Measurements from ENCODE around the gene CALN1.

The CALN1 gene

DNA sequence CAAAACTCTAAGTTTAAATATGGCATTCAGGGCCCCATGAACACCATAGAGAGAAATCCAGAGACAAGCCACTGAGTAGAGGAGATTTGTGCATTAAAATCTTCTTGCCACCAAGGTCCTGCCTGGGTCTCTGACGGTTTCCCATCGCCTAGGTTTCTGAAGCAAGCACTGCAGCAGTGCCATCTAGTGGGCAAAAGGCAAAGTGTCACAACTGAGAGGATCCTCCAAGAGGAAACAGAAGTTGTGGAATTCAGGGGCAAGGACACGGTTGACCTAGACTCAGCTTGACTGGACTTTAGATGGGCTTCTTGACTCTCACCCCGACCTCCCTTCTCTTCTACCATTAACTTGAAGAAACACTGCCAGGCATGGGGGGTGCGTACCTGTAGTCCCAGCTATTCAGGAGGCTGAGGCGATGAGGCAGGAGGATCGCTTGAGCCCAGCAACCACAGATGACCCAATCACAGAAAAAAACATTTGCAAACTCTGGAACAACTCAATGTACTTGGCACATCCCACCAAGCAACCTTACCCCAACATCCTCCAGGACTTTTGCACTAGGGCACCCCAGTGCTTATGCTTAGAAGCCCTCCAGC, 676.1 kb downstream of the CALN1 start:
- TF ChIP-seq, protein P1, sequence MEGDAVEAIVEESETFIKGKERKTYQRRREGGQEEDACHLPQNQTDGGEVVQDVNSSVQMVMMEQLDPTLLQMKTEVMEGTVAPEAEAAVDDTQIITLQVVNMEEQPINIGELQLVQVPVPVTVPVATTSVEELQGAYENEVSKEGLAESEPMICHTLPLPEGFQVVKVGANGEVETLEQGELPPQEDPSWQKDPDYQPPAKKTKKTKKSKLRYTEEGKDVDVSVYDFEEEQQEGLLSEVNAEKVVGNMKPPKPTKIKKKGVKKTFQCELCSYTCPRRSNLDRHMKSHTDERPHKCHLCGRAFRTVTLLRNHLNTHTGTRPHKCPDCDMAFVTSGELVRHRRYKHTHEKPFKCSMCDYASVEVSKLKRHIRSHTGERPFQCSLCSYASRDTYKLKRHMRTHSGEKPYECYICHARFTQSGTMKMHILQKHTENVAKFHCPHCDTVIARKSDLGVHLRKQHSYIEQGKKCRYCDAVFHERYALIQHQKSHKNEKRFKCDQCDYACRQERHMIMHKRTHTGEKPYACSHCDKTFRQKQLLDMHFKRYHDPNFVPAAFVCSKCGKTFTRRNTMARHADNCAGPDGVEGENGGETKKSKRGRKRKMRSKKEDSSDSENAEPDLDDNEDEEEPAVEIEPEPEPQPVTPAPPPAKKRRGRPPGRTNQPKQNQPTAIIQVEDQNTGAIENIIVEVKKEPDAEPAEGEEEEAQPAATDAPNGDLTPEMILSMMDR (IDR thresholded peaks at IDR 0.05; ENCODE audit: low read depth, low read length, missing control alignments): peak; percentile 94
- H3K4me3 ChIP-seq (ENCODE audit: low read depth, low read length): no peak overlapping the region
- in situ Hi-C loops (cut with HindIII; ENCODE audit: low sequenced_read_pairs): loop anchor here (5.0 kb wide), 1 partner anchor 919 kb away; no protein-coding TSS in a partner anchor
- peak; percentile 47 for DNase-seq (ENCODE audit: low read depth)

DNA sequence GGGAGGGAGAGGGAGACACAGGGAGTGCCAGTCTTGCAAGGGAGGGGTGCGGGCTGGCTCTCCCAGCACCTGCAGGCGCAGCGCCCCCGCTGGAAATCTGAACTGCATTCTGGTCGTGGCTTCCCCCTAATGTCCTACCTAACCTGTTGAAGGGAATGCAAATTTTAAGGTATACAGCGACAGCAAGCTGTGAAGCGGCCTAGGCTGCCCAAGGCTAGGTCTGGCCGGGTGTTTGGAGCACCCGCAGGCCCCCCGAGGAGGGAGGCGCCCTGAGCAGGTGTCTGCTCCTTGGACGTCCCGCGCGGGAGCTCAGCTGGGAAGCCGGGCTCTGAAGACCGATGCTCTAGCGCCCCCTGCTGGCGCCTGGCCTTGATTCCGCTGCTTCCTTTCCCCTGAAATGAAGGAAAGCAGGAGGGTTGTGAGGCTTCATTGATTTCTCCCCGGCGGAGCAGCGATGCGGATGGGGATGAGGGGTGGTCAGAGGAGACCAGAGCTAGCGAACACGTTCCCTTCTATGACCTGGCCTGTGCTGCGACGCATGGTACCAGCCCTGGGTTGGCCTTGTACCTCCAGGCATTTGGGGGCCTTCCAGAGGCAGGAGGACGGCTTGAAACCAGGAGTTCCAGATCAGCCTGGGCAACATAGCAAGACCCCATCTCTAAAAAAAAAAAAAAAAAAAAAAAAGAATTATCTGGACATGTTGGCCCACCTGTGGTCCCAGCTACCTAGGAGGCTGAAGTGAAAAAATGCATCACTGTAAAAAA, 678.8 kb downstream of the CALN1 start:
- no peak overlapping the region for H3K4me3 ChIP-seq (ENCODE audit: low read depth, low read length)
- TF ChIP-seq, protein P1 (IDR thresholded peaks at IDR 0.05; ENCODE audit: low read depth, low read length, missing control alignments): peak; percentile 87
- DNase-seq (ENCODE audit: low read depth): peak; percentile 46
- in situ Hi-C loops (cut with HindIII; ENCODE audit: low sequenced_read_pairs): no loop called here

DNA sequence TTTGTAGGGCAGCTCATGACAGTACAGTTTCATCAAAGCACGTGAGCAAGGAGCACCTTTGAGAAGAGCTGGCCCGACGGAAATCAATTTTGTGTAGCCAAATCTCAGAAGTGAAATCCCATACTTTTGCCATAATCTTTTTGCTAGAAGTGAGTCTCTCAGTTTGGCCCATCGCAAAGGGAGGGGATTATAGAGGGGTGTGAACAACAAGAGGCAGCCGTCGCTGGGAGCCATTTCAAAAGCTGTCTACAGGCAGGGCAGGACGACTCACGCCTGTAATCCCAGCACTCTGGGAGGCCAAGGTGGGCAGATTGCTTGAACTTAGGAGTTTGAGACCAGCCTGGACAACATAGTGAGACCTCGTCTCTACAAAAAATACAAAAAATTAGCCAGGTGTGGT, 680.4 kb downstream of the CALN1 start:
- H3K4me3 ChIP-seq (ENCODE audit: low read depth, low read length): no peak overlapping the region
- TF ChIP-seq, protein P1 (IDR thresholded peaks at IDR 0.05; ENCODE audit: low read depth, low read length, missing control alignments): no peak
- in situ Hi-C loops (cut with HindIII; ENCODE audit: low sequenced_read_pairs): no loop called here
- DNase-seq (ENCODE audit: low read depth): no peak

All from astrocyte of the cerebellum (primary cell).